Coronary artery (tissue), 2 donors: ENCODE results near the gene MFSD6L.

Experiments used
- DNase-seq: peaks from one replicate; pipeline ENCODE4 v3.0.0-alpha.2; 2017; ENCODE audit warnings: low spot score
- H3K27ac ChIP-seq, 2 donors: fragments of 200-600 bp; sonication (generic); one replicate each; pipeline ENCODE4 v1.5.1; 2016 to 2019
- H3K4me3 ChIP-seq: fragments of 200-600 bp; sonication (generic); 2 replicates; pipeline ENCODE4 v1.5.1; 2016; ENCODE audit warnings: mild to moderate bottlenecking, moderate library complexity
- TF ChIP-seq, protein P1 (sequence below): fragments of 200-600 bp; sonication (generic); IDR thresholded peaks from one replicate; pipeline ENCODE4 v1.5.1; 2019; ENCODE audit warnings: antibody characterized with exemption

Gene MFSD6L

DNA sequence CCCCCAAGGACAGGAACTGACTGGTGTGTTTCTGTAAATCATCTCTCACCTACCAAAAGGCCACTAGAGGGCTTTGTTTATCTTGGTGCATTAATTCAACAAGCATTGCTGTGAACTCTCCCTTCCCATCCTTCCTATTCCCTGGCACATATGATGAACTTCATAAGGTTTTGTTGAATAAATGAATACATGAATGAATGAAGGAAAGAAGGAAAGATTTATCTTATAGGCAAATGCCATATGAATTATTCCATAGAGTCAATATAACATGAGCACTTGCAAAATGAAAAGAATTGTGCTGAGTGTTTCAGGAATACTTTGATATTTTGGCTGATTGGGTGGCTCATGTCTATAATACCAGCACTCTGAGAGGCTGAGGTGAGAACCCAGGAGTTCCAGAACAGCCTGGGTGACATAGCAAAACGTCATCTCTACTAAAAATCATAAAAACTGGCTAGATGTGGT lies 45.2 kb downstream of the MFSD6L start:
- TF ChIP-seq, protein P1, sequence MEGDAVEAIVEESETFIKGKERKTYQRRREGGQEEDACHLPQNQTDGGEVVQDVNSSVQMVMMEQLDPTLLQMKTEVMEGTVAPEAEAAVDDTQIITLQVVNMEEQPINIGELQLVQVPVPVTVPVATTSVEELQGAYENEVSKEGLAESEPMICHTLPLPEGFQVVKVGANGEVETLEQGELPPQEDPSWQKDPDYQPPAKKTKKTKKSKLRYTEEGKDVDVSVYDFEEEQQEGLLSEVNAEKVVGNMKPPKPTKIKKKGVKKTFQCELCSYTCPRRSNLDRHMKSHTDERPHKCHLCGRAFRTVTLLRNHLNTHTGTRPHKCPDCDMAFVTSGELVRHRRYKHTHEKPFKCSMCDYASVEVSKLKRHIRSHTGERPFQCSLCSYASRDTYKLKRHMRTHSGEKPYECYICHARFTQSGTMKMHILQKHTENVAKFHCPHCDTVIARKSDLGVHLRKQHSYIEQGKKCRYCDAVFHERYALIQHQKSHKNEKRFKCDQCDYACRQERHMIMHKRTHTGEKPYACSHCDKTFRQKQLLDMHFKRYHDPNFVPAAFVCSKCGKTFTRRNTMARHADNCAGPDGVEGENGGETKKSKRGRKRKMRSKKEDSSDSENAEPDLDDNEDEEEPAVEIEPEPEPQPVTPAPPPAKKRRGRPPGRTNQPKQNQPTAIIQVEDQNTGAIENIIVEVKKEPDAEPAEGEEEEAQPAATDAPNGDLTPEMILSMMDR, result no peak
- no peak overlapping the region for H3K27ac ChIP-seq
- no peak for DNase-seq
- no peak overlapping the region for H3K4me3 ChIP-seq

DNA sequence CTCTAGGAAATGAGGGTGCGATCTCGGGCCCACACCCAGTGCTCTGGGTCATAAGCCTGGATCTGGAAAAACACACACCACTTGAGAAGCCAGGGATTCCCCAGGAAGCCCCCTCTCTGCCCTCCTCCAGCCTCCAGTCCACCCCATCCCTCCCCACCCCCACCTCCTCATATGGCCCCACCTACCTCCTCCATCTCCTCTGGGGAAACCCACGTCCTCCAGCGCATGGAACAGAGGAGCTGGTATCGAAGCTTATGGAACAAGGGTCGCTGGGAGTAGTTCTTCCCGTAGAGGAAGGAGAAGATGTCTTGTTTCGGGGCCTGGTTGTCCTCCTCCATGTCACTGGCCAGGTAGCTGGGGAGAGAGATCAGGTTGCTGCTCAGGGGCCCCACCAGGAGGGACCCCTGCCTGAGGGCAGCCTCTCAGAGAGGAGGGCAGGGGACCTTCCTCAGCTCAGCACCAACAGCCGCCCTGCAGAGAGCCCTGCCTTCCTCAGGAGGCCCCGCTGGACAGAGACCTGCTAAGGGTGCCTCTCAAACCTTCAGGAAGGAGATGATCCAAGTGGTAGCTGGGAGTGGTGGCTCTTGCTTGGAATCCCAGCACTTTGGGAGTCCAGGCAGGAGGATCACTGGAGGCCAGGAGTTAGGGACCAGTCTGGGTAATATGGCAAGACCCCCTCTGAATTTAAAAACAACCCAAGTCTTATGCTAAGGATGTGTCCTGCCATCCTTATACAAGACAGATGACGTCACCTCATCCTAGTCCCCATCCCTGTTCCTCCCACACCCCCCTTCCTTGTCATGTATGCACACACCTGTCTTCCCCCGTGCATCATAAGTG lies 45.8 kb downstream of the MFSD6L start:
- DNase-seq, result peak; percentile 61
- TF ChIP-seq, protein P1, result no peak
- Histone ChIP-seq H3K4me3 (no peak overlapping the region), H3K27ac (no peak overlapping the region)

GRCh38 chr17:8749616-8750015 lies 49.5 kb downstream of the MFSD6L start:
- peak; percentile 40 for DNase-seq
- H3K27ac ChIP-seq, result no peak overlapping the region
- H3K4me3 ChIP-seq, result no peak overlapping the region
- TF ChIP-seq, protein P1, result no peak

DNA sequence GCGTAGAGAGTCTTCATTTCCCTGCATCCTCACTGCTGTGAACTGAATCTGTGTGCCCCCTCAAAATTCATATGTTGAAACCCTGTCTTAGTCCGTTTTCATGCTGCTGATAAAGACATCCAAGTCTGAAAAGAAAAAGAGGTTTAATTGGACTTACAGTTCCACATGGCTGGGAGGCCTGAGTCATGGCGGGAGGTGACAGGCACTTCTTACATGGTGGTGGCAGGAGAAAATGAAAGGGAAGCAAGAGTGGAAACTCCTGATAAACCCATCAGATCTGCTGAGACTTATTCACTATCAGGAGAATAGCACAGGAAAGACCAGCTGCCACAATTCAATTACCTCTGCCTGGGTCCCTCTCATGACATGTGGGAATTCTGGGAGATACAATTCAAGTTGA lies 51.4 kb downstream of the MFSD6L start:
- TF ChIP-seq, protein P1, result no peak
- Histone ChIP-seq H3K4me3 (no peak overlapping the region), H3K27ac (no peak overlapping the region)
- no peak for DNase-seq
